Tibial nerve (tissue), 4 donors: Measurements from ENCODE around the gene TUBE1. TPM values are rescaled to one million over a fixed set of nuclear protein-coding genes. Genes with fewer than 3 reads are reported as not detected.
"Not testable (repeated sequence)": the region's sequence is repeated elsewhere in the genome, so short reads cannot be mapped to it uniquely, and the experiment has no call there.

Experiments used
- DNase-seq, 2 donors: peaks; one replicate each; pipeline ENCODE4 v3.0.0-alpha.2; 2019; ENCODE audit warnings: low spot score in 2 of 2
- H3K27ac ChIP-seq, 4 donors: fragments of 200-600 bp; sonication (generic) in 3 of 4; one replicate each; pipeline ENCODE4 v1.5.1; 2017 to 2019; ENCODE audit warnings: mild to moderate bottlenecking in 1 of 4
- H3K27me3 ChIP-seq, 2 donors: fragments of 200-600 bp; sonication (generic) in 1 of 2; one replicate each; pipeline versions ENCODE4 v1.5.1 to v1.6.0; 2017 to 2019
- H3K36me3 ChIP-seq, 3 donors: fragments of 200-600 bp; sonication (generic); one replicate each; pipeline ENCODE4 v1.5.1; 2018 to 2019
- H3K4me1 ChIP-seq, 4 donors: fragments of 200-600 bp; sonication (generic) in 3 of 4; one replicate each; pipeline ENCODE4 v1.5.1; 2017 to 2019
- H3K4me3 ChIP-seq, 4 donors: fragments of 200-600 bp; sonication (generic) in 3 of 4; one replicate each; pipeline ENCODE4 v1.5.1; 2017 to 2019; ENCODE audit warnings: mild to moderate bottlenecking in 1 of 4, moderate library complexity in 1 of 4
- H3K9me3 ChIP-seq, 4 donors: fragments of 200-600 bp; sonication (generic) in 3 of 4; one replicate each; pipeline ENCODE4 v1.5.1; 2017 to 2019
- EP300 ChIP-seq, 2 donors: sonication (generic); formaldehyde crosslinking; IDR thresholded peaks; one replicate each; pipeline ENCODE4 v1.6.1; 2017; ENCODE audit warnings: antibody characterized with exemption in 2 of 2, mild to moderate bottlenecking in 1 of 2
- POLR2A ChIP-seq, 2 donors: fragments of 450-650 bp; IDR thresholded peaks; one replicate each; pipeline ENCODE4 v1.6.1; 2017; ENCODE audit warnings: antibody characterized with exemption in 2 of 2, mild to moderate bottlenecking in 2 of 2, moderate library complexity in 2 of 2
- WGBS, 2 donors: methylation state at CpG; one replicate each; pipeline ENCODE4 v1.1.5; 2018; 5-methylcytosine and 5-hydroxymethylcytosine counted together
- total RNA-seq, 4 donors: library from RNA; depleted of rRNA; stranded (reverse); fragments of >200 nt; gene quantifications; one replicate each; pipeline ENCODE4 v1.1.0, GENCODE V29; 2016
- TF ChIP-seq, protein P1 (sequence below), 5 experiments: fragments of 200-600 bp in 3 of 5; fragments of 450-650 bp in 2 of 5; sonication (generic) in 3 of 5; IDR thresholded peaks; one replicate each; pipeline ENCODE4 v1.5.1; 2016 to 2019; ENCODE audit warnings: antibody characterized with exemption in 5 of 5, mild to moderate bottlenecking in 3 of 5, moderate library complexity in 2 of 5

The TUBE1 gene
- total RNA-seq, 4 donors from 2014 or later: 47.2 to 64.5 (median 50.7) TPM

DNA sequence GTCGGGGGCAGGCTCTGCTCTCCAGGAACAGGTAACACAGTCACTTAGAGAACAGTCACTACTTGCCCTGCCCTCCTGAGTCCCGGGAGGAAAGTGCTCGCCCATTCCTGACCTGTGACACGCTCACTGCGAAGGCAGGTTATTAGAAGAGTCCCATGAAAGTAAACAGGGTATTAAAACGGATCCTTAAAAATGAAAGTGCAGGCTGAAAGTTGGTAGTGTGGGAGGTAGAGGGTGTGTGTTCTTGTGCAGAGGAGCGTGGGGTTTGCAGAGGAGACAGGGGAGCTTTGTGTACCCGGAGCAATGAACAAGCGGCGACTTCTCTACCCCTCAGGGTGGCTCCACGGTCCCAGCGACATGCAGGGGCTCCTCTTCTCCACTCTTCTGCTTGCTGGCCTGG is 33.3 kb downstream of the TUBE1 start, which contains the start of gene CCN6:
Gene CCN6 (plus strand): TSS at position 104 of the 400 bp plus-strand sequence. CDS start 254 bp downstream, at position 358.
- 71 to 81% methylated on average over 12 of the region's 12 CpGs for WGBS, 2 donors
- Histone ChIP-seq H3K4me3 (no peak within 1 kb of the TSS), H3K36me3 (no peaks in the 10 kb centered on the region), H3K9me3 (peaks cover 0 to 7% (median 0%) of the 10 kb centered on the region in 4 donors), H3K27ac (no peak within 1 kb of the TSS), H3K4me1 (no peaks in the 10 kb centered on the region), H3K27me3 (no peaks in the 10 kb centered on the region)
- no peak for DNase-seq
- TF ChIP-seq, protein P1, sequence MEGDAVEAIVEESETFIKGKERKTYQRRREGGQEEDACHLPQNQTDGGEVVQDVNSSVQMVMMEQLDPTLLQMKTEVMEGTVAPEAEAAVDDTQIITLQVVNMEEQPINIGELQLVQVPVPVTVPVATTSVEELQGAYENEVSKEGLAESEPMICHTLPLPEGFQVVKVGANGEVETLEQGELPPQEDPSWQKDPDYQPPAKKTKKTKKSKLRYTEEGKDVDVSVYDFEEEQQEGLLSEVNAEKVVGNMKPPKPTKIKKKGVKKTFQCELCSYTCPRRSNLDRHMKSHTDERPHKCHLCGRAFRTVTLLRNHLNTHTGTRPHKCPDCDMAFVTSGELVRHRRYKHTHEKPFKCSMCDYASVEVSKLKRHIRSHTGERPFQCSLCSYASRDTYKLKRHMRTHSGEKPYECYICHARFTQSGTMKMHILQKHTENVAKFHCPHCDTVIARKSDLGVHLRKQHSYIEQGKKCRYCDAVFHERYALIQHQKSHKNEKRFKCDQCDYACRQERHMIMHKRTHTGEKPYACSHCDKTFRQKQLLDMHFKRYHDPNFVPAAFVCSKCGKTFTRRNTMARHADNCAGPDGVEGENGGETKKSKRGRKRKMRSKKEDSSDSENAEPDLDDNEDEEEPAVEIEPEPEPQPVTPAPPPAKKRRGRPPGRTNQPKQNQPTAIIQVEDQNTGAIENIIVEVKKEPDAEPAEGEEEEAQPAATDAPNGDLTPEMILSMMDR (IDR thresholded peaks at IDR 0.05): no peak
- no peak for TF ChIP-seq POLR2A (IDR thresholded peaks at IDR 0.05)
- TF ChIP-seq EP300 (IDR thresholded peaks at IDR 0.05): no peak

DNA sequence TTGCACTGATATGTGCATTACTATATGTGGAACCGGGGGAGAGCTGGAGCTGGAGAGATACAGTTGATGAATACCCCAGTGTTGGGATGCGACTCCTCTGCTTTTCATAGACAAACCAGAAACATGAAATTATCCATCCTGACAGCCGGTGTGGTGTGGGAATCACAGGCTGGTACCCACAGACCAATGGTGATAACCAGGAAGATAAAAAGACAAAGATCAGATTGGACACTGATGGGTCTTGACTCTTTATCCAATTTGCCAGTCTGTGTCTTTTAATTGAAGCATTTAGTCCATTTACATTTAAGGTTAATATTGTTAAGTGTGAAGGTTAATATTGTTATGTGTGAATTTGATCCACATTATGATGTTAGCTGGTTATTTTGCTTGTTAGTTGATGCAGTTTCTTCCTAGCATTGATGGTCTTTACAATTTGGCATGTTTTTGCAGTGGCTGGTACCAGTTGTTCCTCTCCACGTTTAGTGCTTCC is 36.0 kb downstream of the TUBE1 start:
- not testable (repeated sequence) for DNase-seq, H3K27me3 ChIP-seq, H3K4me3 ChIP-seq, H3K36me3 ChIP-seq, H3K9me3 ChIP-seq, H3K4me1 ChIP-seq, H3K27ac ChIP-seq
- WGBS, 2 donors: 89 to 94% methylated on average over 4 of the region's 4 CpGs

DNA sequence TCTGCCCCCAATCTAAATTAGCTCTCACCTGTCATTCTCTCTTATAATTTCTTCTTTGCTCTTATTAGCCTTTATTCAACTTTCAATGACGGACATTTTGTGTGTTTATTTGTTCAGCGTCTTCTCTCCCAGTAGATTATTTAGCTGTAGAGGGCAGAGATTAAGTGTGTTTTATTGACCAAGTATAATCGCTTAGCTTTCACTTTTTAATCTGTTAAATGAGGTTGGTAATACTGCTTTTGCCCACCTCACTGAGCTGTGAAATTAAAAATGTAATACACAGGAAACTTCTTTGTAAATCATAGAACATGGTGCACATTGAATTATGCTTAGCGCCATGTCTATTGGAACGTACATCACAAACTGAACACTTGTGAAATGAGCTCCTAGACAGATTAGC is 36.9 kb downstream of the TUBE1 start:
- no peaks in the 10 kb centered on the region for H3K4me1 ChIP-seq
- H3K36me3 ChIP-seq: no peaks in the 10 kb centered on the region
- H3K27me3 ChIP-seq: no peaks in the 10 kb centered on the region
- 91 to 95% methylated on average over 5 of the region's 5 CpGs for WGBS, 2 donors
- DNase-seq: no peak
- no peak overlapping the region for H3K27ac ChIP-seq
- TF ChIP-seq, protein P1 (IDR thresholded peaks at IDR 0.05): no peak
- TF ChIP-seq POLR2A (IDR thresholded peaks at IDR 0.05) (no peak), EP300 (IDR thresholded peaks at IDR 0.05) (no peak)
- no peak overlapping the region for H3K4me3 ChIP-seq
- H3K9me3 ChIP-seq: peaks cover 0 to 7% (median 0%) of the 10 kb centered on the region in 4 donors

DNA sequence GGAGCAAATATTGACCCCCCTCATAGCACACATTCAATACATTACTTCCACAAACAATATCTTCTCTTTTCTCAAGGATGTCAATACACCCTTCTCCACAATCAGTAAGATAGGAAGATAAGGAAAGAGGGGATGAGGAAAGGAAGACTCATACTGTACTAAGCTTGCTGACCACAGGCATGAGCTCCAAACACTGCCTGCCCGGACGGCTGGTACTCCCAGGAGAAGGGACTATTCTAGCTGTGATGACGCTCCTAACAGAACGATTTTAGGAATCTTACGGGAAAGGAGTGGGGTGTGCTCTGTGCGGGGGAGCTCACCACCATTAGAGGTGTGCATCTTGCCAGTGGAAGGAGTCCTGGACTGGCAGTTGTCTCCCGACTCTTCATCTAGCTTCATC is 37.3 kb downstream of the TUBE1 start:
- no peak overlapping the region for H3K4me3 ChIP-seq
- peaks cover 0 to 7% (median 0%) of the 10 kb centered on the region in 4 donors for H3K9me3 ChIP-seq
- TF ChIP-seq EP300 (IDR thresholded peaks at IDR 0.05) (no peak), POLR2A (IDR thresholded peaks at IDR 0.05) (no peak)
- TF ChIP-seq, protein P1 (IDR thresholded peaks at IDR 0.05): no peak
- no peaks in the 10 kb centered on the region for H3K36me3 ChIP-seq
- H3K4me1 ChIP-seq: no peaks in the 10 kb centered on the region
- no peak for DNase-seq
- no peaks in the 10 kb centered on the region for H3K27me3 ChIP-seq
- no peak overlapping the region for H3K27ac ChIP-seq
- WGBS, 2 donors: 88 to 91% methylated on average over 7 of the region's 7 CpGs

DNA sequence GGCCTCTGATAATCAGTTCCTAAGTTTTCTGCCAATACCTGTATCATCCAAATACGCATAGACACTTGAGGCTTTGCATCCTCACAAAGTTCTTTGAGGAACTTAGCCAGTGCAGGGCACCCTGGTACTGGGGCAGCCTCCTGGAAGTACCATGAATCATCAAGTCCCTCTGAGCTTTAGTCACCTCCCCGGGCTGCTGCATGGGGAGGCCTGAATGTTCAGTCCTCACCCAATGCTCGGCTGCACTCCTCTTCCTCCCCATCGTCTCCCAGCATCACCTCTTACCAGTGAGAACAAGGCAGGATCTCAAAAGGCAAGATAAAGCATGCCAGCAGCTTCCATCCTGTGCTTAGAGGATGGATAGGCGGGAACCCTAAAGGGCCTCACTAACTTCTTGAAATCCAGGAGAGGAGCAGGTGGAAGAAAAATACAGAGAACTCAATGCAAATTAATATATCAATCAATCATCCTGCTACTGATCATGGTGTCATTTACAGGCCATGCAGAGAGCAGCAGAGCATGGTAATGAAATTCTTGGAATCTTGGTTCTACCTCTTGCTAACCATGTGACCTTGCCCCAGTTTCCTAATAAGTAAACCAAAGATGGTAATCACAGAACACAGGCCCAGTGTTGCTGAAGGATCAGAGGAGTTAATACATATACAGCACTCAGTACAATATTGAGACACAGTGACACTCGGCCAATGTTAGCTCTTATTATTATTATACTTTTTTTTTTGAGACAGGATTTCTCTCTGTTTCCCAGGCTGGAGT is 38.1 kb downstream of the TUBE1 start:
- H3K27me3 ChIP-seq: no peaks in the 10 kb centered on the region
- no peak overlapping the region for H3K27ac ChIP-seq
- peaks cover 0 to 7% (median 0%) of the 10 kb centered on the region in 4 donors for H3K9me3 ChIP-seq
- no peak overlapping the region for H3K4me3 ChIP-seq
- no peaks in the 10 kb centered on the region for H3K4me1 ChIP-seq
- DNase-seq: no peak
- TF ChIP-seq POLR2A (IDR thresholded peaks at IDR 0.05): no peak
- 80 to 83% methylated on average over 6 of the region's 6 CpGs for WGBS, 2 donors
- H3K36me3 ChIP-seq: no peaks in the 10 kb centered on the region

DNA sequence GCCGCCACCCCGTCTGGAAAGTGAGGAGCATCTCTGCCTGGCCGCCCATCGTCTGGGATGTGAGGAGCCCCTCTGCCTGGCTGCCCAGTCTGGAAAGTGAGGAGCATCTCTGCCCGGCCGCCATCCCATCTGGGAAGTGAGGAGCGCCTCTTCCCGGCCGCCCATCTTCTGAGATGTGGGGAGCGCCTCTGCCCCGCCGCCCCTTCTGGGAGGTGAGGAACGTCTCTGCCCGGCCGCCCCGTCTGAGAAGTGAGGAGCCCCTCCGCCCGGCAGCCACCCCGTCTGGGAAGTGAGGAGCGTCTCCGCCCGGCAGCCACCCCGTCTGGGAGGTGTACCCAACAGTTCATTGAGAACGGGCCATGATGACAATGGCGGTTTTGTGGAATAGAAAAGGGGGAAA is 39.8 kb downstream of the TUBE1 start:
- H3K4me3 ChIP-seq, H3K27me3 ChIP-seq, H3K9me3 ChIP-seq, H3K4me1 ChIP-seq, H3K27ac ChIP-seq, DNase-seq, H3K36me3 ChIP-seq: not testable (repeated sequence)
- WGBS, 2 donors: 94 to 95% methylated on average over 23 to 25 of the region's 25 CpGs
